NCI-H82 treated with DMSO at 0.1 percent for 48 hours (cell line): ENCODE measurements around the gene ARFIP1.
"Not testable (repeated sequence)": the region's sequence is repeated elsewhere in the genome, so short reads cannot be mapped to it uniquely, and the experiment has no call there.

Experiments
- DNase-seq: peaks from one replicate; lab custom pipeline; 2025; ENCODE audit not compliant: unreplicated experiment; lab: John Stamatoyannopoulos, UW

The ARFIP1 gene

GRCh38 chr4:152779513-152780266 is at the start of gene ARFIP1, which contains the start of gene TIGD4:
ARFIP1 (plus strand) TSS chr4:152779954; CDS start chr4:152829634, 49,680 bp downstream.
TIGD4 (minus strand) TSS chr4:152779730; CDS start chr4:152771004, 8,726 bp downstream.
- peak; percentile 78 for DNase-seq

- DNase-seq = no peak
These were observed 47.8 kb upstream of the ARFIP1 start for GRCh38 chr4:152731997-152732396.

GRCh38 chr4:152734015-152734698 is 45.6 kb upstream of the ARFIP1 start:
- DNase-seq = no peak

- no peak for DNase-seq
These were observed 45.1 kb upstream of the ARFIP1 start for GRCh38 chr4:152734699-152735050.

- peak; percentile 26 for DNase-seq
These were observed 44.3 kb upstream of the ARFIP1 start for GRCh38 chr4:152735396-152735859.

- DNase-seq = no peak
These were observed 43.8 kb upstream of the ARFIP1 start for GRCh38 chr4:152735906-152736305.

GRCh38 chr4:152738827-152739226 is 40.9 kb upstream of the ARFIP1 start:
- DNase-seq = no peak

GRCh38 chr4:152747444-152747843 is 32.3 kb upstream of the ARFIP1 start:
- no peak for DNase-seq

- DNase-seq = no peak
These were observed 31.1 kb upstream of the ARFIP1 start for GRCh38 chr4:152748619-152749018.

- DNase-seq = no peak
These were observed 16.0 kb upstream of the ARFIP1 start for GRCh38 chr4:152763796-152764195.

- DNase-seq = not testable (repeated sequence)
These were observed 14.6 kb upstream of the ARFIP1 start for GRCh38 chr4:152765069-152765737.

GRCh38 chr4:152771741-152772533 is 7.8 kb upstream of the ARFIP1 start:
- DNase-seq = no peak

- no peak for DNase-seq
These were observed 6.4 kb upstream of the ARFIP1 start for GRCh38 chr4:152773339-152773738.

- no peak for DNase-seq
These were observed 5.8 kb upstream of the ARFIP1 start for GRCh38 chr4:152773953-152774352.

- DNase-seq = no peak
These were observed 3.4 kb upstream of the ARFIP1 start for GRCh38 chr4:152776352-152776751.

- DNase-seq = no peak
These were observed 2.3 kb upstream of the ARFIP1 start for GRCh38 chr4:152777488-152777887.

GRCh38 chr4:152778656-152779512 is 870 bp upstream of the ARFIP1 start:
- DNase-seq = no peak

GRCh38 chr4:152780267-152780778 is 569 bp downstream of the ARFIP1 start:
- no peak for DNase-seq

- DNase-seq = peak; percentile 69
These were observed 5.0 kb downstream of the ARFIP1 start for GRCh38 chr4:152784490-152785350.
